HG02642 (cell line): Measurements from ENCODE around the gene NUP160.
"Not testable (repeated sequence)": the region's sequence is repeated elsewhere in the genome, so short reads cannot be mapped to it uniquely, and the experiment has no call there.

Experiments used
- ATAC-seq: cut with Tn5 transposase; IDR thresholded peaks from one replicate; pipeline ENCODE4 v1.9.1; 2021; ENCODE audit warnings: mild to moderate bottlenecking; ENCODE audit not compliant: unreplicated experiment, poor library complexity

The NUP160 gene

GRCh38 chr11:47797633-47798032 is 50.5 kb downstream of the NUP160 start:
- ATAC-seq = no peak

DNA sequence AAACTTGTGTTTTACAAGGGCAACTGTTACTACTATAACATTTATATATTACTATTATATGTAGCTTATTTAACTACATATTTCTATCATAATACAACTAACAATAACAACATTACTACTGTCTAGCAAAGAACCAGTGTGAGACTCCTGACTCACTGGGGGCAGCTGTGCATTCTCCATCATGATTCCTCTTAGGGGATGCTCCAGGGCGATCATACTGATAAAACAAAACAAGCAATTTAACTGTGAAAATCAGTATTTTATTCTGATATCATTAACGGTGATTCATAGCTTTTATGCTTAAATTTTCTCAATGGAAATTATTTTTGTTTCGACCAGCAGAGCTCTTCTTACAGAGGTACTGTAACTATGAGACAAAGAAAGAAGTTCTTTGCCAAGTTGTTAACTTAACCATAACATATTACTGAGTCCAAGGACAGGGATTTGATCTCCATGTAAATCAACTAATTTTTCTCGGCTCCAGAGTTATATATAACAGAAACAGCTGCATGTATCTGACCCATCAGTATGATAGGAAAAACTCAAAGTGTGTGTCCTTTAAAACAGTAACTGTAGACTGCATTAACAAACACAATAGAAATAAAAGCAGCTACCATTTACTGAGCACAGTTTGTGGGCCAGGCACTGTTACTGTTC is 56.2 kb downstream of the NUP160 start:
- ATAC-seq = no peak

DNA sequence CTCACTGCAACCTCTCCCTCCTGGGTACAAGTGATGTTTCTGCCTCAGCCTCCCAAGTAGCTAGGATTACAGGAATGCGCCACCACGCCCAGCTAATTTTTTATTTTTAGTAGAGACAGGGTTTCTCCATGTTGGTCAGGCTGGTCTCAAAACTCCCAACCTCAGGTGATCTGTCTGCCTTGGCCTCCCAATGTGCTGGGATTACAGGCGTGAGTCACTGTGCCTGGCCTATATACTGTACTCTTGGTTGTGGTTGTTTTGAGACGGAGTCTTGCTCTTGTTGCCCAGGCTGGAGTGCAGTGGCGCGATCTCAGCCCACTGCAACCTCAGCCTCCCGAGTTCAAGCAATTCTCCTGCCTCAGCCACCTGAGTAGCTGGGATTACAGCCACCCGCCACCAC is 58.1 kb downstream of the NUP160 start:
- ATAC-seq = not testable (repeated sequence)

GRCh38 chr11:47788181-47788580 is 60.0 kb downstream of the NUP160 start:
- no peak for ATAC-seq

DNA sequence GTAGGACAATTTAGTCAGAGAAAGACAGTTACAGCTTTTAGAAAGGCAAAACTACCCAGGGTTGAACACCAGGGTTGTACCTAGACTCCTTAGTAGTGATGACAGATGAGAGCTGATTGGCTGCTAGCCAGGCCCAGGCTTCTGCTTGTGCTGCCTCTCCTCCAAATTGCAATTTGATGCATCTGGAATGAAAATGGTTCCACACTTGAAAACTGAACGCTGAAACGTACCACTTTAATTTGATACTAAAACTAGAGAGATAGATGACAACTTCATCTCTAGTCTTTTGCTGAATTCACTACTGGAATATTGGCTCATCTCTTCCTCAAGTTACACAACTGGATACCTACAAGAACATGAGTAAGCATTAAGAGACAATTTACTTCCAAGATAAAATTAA is 61.8 kb downstream of the NUP160 start:
- no peak for ATAC-seq

DNA sequence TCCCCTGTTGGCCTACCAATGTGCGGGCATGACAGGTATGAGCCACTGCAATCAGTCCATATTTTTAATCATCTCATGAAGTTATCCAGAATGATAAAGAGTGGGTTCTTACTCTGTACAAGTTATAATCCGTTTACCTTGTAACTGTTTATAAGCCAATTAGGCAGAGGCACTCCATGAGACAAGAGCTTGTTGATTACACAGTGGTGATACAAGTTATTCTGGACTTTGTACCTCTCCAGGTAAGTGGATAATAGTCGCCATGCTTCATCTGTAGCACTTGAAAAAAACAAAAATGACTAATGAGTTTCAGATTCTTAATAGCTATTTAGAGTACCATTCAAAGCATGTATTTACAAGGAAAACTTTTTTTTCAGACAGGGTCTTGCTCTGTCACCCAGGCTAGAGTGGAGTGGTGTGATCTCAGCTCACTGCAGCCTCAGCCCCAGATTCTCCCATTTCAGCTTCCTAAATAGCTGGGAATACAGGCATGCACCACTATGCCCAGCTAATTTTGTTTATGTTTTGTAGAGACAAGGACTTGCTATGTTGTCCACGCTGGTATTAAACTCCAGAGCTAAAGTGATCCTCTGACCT is 63.3 kb downstream of the NUP160 start:
- ATAC-seq = no peak

DNA sequence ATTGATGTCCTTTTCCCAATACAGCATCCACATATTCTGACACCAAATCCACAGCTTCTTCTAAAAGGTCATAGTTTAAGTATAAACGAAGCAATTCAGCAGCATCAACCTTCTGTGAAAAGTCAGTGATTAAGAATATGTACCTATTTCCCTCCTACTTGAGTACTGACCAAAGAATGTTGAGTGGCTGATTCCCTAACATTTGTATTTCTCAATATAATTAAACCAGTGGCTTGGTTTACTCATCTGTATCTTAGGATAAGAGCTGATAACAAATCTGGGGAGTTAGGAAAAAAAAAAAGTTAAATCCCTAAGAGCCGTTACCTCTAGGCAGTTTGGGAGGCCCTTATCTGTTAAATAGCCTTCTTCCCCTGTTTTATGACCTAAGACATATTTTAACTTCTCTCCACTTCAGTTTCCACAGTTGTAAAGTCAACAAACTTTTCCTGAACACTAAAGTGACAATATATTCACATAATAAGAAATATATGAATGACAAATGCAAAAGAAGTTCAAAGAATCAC is 65.0 kb downstream of the NUP160 start:
- no peak for ATAC-seq

DNA sequence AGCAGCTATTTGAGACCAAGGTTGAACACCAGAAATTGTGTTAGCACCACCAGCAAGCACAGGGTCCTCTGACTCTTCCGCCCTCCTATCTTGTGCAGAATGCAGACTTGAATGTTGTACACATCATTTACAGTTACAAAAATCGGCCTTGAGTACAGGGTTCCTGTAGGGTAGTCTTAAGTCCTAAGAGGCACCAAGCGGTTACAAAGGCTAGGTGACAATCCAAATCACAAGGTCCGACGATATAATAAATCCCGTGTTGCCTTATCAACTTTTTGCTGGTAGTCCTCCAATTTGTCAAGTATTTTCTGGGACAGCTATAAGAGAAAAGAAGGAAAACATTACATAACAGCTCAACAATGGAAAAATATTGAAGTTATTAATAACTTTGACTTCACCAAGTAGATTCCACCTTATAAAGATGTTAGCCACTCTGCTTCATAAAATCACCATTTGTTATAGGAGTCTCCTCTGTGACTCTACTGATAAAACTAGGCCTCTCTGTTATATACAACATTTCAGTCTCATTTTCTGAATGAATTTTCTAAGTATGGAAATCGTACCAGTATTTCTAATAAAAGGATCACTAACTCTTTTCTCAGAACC is 69.2 kb downstream of the NUP160 start:
- no peak for ATAC-seq

- no peak for ATAC-seq
Observed at GRCh38 chr11:47775240-47775869, 72.8 kb downstream of the NUP160 start.

GRCh38 chr11:47773882-47774281 is 74.3 kb downstream of the NUP160 start:
- no peak for ATAC-seq

GRCh38 chr11:47769556-47769955 is 78.6 kb downstream of the NUP160 start:
- not testable (repeated sequence) for ATAC-seq

- no peak for ATAC-seq
Observed at GRCh38 chr11:47768101-47768612, 80.0 kb downstream of the NUP160 start.

- ATAC-seq = peak; percentile 36
Observed at GRCh38 chr11:47766509-47767227, 81.5 kb downstream of the NUP160 start.

- no peak for ATAC-seq
Observed at GRCh38 chr11:47765086-47765485, 83.1 kb downstream of the NUP160 start.

- not testable (repeated sequence) for ATAC-seq
Observed at GRCh38 chr11:47759291-47759690, 88.9 kb downstream of the NUP160 start.

- no peak for ATAC-seq
Observed at GRCh38 chr11:47756208-47756607, 91.9 kb downstream of the NUP160 start.

GRCh38 chr11:47750725-47751124 is 97.4 kb downstream of the NUP160 start:
- ATAC-seq = no peak

DNA sequence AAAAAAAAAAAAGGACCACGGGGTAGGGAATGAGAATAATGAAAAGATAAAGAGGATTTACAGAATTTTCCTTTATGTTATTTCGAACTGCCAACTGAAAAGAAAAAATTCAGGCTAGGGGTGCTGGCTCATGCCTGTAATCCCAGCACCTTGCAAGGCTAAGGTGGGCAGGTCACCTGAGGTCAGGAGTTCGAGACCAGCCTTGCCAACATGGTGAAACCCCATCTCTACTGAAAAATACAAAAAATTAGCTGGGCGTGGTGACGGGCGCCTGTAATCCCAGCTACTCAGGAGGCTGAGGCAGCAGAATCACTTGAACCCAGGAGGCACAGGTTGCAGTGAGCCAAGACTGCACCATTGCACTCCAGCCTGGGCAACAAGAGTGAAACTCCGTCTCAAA is 105.7 kb downstream of the NUP160 start:
- not testable (repeated sequence) for ATAC-seq

DNA sequence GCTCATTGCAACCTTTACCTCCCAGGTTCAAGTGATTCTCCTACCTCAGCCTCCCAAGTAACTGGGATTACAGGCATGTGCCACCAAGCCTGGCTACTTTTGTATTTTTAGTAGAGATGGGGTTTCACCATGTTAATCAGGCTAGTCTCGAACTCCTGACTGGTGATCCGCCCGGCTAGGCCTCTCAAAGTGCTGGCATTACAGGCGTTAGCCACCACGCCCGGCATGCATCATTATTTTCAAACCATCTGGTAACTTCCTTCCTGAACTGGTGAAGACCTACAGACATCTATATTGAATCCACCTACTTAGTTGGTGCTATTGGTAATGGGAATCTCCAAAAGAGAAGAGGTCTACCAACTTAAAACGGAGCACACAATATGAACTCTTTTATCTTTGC is 110.3 kb downstream of the NUP160 start:
- ATAC-seq = not testable (repeated sequence)

- no peak for ATAC-seq
Observed at GRCh38 chr11:47732271-47732670, 115.9 kb downstream of the NUP160 start.
